SJSA1 (cell line): ENCODE measurements around the gene CEP19. TPM values are rescaled to one million over a fixed set of nuclear protein-coding genes. Genes with fewer than 3 reads are reported as not detected.
A peak's percentile ranks its signal among the peaks of the same experiment; 100 is the strongest.
"Not testable (repeated sequence)": the region's sequence is repeated elsewhere in the genome, so short reads cannot be mapped to it uniquely, and the experiment has no call there.

Experiments
- DNase-seq, 2 experiments: peaks; one replicate each; pipeline ENCODE4 v3.0.0-alpha.2; 2015 to 2020; ENCODE audit warnings: low spot score in 2 of 2, low read depth in 1 of 2
- H3K27ac ChIP-seq: fragments of 250-450 bp; sonication (Bioruptor Pico); 2 replicates; pipeline ENCODE4 v1.5.1; 2020; ENCODE audit warnings: mild to moderate bottlenecking, moderate library complexity
- H3K27me3 ChIP-seq: fragments of 250-450 bp; sonication (Bioruptor Pico); replicated peaks from 2 replicates; pipeline ENCODE4 v1.5.1; 2020; ENCODE audit warnings: mild to moderate bottlenecking, moderate library complexity
- H3K36me3 ChIP-seq: fragments of 250-450 bp; sonication (Bioruptor Pico); 2 replicates; pipeline ENCODE4 v1.5.1; 2020; ENCODE audit warnings: mild to moderate bottlenecking
- H3K4me1 ChIP-seq: fragments of 250-450 bp; sonication (Bioruptor Pico); replicated peaks from 2 replicates; pipeline ENCODE4 v1.6.1; 2021; ENCODE audit warnings: mild to moderate bottlenecking
- H3K4me3 ChIP-seq: fragments of 250-450 bp; sonication (Bioruptor Pico); 2 replicates; pipeline ENCODE4 v1.5.1; 2020; ENCODE audit warnings: mild to moderate bottlenecking
- H3K9me3 ChIP-seq: fragments of 250-450 bp; sonication (Bioruptor Pico); replicated peaks from 2 replicates; pipeline ENCODE4 v1.5.1; 2020; ENCODE audit warnings: mild to moderate bottlenecking
- total RNA-seq: library from RNA; depleted of rRNA; stranded (reverse); fragments of >200 nt; shearing (Covaris generic); gene quantifications from 2 replicates; pipeline ENCODE4 v1.2.3, GENCODE V29; 2014; rRNA removed

CEP19 gene
- total RNA-seq, result 2.0 and 2.5 TPM in 2 replicates

GRCh38 chr3:196711838-196712513 lies at the start of gene CEP19, which contains the start of gene PIGX:
CEP19 (minus strand) TSS chr3:196712250; CDS start chr3:196708657, 3,593 bp downstream.
PIGX (plus strand) TSS chr3:196712377.
- H3K4me1 ChIP-seq, result peaks cover 6% of the 10 kb centered on the region
- H3K9me3 ChIP-seq, result no peaks in the 10 kb centered on the region
- peak within 1 kb of the TSS; percentile 98 for H3K4me3 ChIP-seq
- peak within 1 kb of the TSS; percentile 63 for H3K27ac ChIP-seq
- peak; percentile 72 to 90 for DNase-seq
- H3K36me3 ChIP-seq, result peaks cover 9% of the 10 kb centered on the region
- H3K27me3 ChIP-seq, result no peaks in the 10 kb centered on the region

GRCh38 chr3:196757876-196758739 lies 46.1 kb upstream of the CEP19 start:
- DNase-seq, result peak in 1 of 2 experiments; percentile 24
- Histone ChIP-seq H3K4me3 (no peak overlapping the region), H3K9me3 (no peaks in the 10 kb centered on the region), H3K27ac (no peak overlapping the region), H3K4me1 (peaks cover 4% of the 10 kb centered on the region; the same call in 1 of the 2 replicates), H3K36me3 (no peaks in the 10 kb centered on the region), H3K27me3 (no peaks in the 10 kb centered on the region)

- peaks cover 4% of the 10 kb centered on the region; the same call in 1 of the 2 replicates for H3K4me1 ChIP-seq
- no peaks in the 10 kb centered on the region for H3K9me3 ChIP-seq
Measured at GRCh38 chr3:196756732-196757131, 44.7 kb upstream of the CEP19 start.

GRCh38 chr3:196754091-196754981 lies 42.3 kb upstream of the CEP19 start:
- no peak overlapping the region for H3K4me3 ChIP-seq
- DNase-seq, result no peak
- H3K27me3 ChIP-seq, result no peaks in the 10 kb centered on the region

More at GRCh38 chr3:196756732-196757131, 44.7 kb upstream of the CEP19 start:
- no peak overlapping the region for H3K27ac ChIP-seq
- H3K36me3 ChIP-seq, result no peaks in the 10 kb centered on the region
- H3K27me3 ChIP-seq, result no peaks in the 10 kb centered on the region
- no peak overlapping the region for H3K4me3 ChIP-seq
- DNase-seq, result no peak

GRCh38 chr3:196753201-196753600 lies 41.2 kb upstream of the CEP19 start:
- no peak for DNase-seq
- Histone ChIP-seq H3K4me3 (no peak overlapping the region), H3K27me3 (no peaks in the 10 kb centered on the region), H3K27ac (no peak overlapping the region), H3K9me3 (no peaks in the 10 kb centered on the region), H3K36me3 (peaks cover 9% of the 10 kb centered on the region), H3K4me1 (peaks cover 4% of the 10 kb centered on the region; the same call in 1 of the 2 replicates)

More at GRCh38 chr3:196754091-196754981, 42.3 kb upstream of the CEP19 start:
- H3K27ac ChIP-seq, result no peak overlapping the region
- H3K36me3 ChIP-seq, result peaks cover 5% of the 10 kb centered on the region
- H3K9me3 ChIP-seq, result no peaks in the 10 kb centered on the region
- peaks cover 4% of the 10 kb centered on the region; the same call in 1 of the 2 replicates for H3K4me1 ChIP-seq

GRCh38 chr3:196749125-196749524 lies 37.1 kb upstream of the CEP19 start:
- Histone ChIP-seq H3K27me3 (no peaks in the 10 kb centered on the region), H3K4me3 (no peak overlapping the region), H3K36me3 (peaks cover 12% of the 10 kb centered on the region), H3K27ac (no peak overlapping the region), H3K9me3 (no peaks in the 10 kb centered on the region), H3K4me1 (no peaks in the 10 kb centered on the region)
- no peak for DNase-seq

GRCh38 chr3:196743569-196743968 lies 31.5 kb upstream of the CEP19 start:
- H3K36me3 ChIP-seq, result peaks cover 12% of the 10 kb centered on the region
- H3K27me3 ChIP-seq, H3K4me3 ChIP-seq, H3K27ac ChIP-seq, H3K9me3 ChIP-seq, DNase-seq, H3K4me1 ChIP-seq: not testable (repeated sequence)

- peaks cover 10% of the 10 kb centered on the region for H3K36me3 ChIP-seq
- no peaks in the 10 kb centered on the region for H3K27me3 ChIP-seq
- H3K9me3 ChIP-seq, result no peaks in the 10 kb centered on the region
- DNase-seq, result no peak
- peaks cover 11% of the 10 kb centered on the region for H3K4me1 ChIP-seq
- peak overlapping the region; percentile 87 for H3K27ac ChIP-seq
- peak overlapping the region; percentile 87 for H3K4me3 ChIP-seq
Measured at GRCh38 chr3:196741249-196741889, 29.3 kb upstream of the CEP19 start.

GRCh38 chr3:196740481-196741248 lies 28.6 kb upstream of the CEP19 start:
- no peaks in the 10 kb centered on the region for H3K27me3 ChIP-seq
- H3K4me3 ChIP-seq, result peak overlapping the region; percentile 87
- H3K4me1 ChIP-seq, result peaks cover 12% of the 10 kb centered on the region
- peak; percentile 43 to 62 for DNase-seq
- H3K9me3 ChIP-seq, result no peaks in the 10 kb centered on the region
- peak overlapping the region; percentile 87 for H3K27ac ChIP-seq
- H3K36me3 ChIP-seq, result peaks cover 8% of the 10 kb centered on the region

GRCh38 chr3:196739671-196740480 lies 27.8 kb upstream of the CEP19 start, which contains the start of gene PAK2:
PAK2 (plus strand) TSS chr3:196739857; CDS start chr3:196782647, 42,790 bp downstream.
- Histone ChIP-seq H3K4me3 (peak within 1 kb of the TSS; percentile 87), H3K4me1 (peaks cover 17% of the 10 kb centered on the region), H3K27ac (peak within 1 kb of the TSS; percentile 87), H3K9me3 (no peaks in the 10 kb centered on the region), H3K36me3 (peaks cover 8% of the 10 kb centered on the region), H3K27me3 (no peaks in the 10 kb centered on the region)
- DNase-seq, result peak; percentile 68 to 86

GRCh38 chr3:196737655-196738054 lies 25.6 kb upstream of the CEP19 start:
- no peaks in the 10 kb centered on the region for H3K27me3 ChIP-seq
- peaks cover 8% of the 10 kb centered on the region for H3K36me3 ChIP-seq
- no peak overlapping the region for H3K4me3 ChIP-seq
- H3K4me1 ChIP-seq, result peaks cover 17% of the 10 kb centered on the region
- no peaks in the 10 kb centered on the region for H3K9me3 ChIP-seq
- no peak overlapping the region for H3K27ac ChIP-seq
- DNase-seq, result no peak
